GM10248 (cell line): ENCODE data around the gene CHM.

Experiments used
- CTCF ChIA-PET: fragments of 300-600 bp; sonication (Branson Sonifier 250); formaldehyde crosslinking; extraction: SDS; loops from one replicate; lab custom pipeline; 2021; ENCODE audit warnings: antibody characterized with exemption; lab: Yijun Ruan, JAX
- POLR2A ChIA-PET: fragments of 350-650 bp; sonication (Branson Sonifier 250); formaldehyde crosslinking; extraction: SDS; loops from one replicate; lab custom pipeline; 2020; ENCODE audit warnings: antibody characterized with exemption; lab: Yijun Ruan, JAX
- DNase-seq: peaks from one replicate; pipeline ENCODE4 v3.0.0; 2012; ENCODE audit errors: extremely low spot score
- CTCF ChIP-seq: IDR thresholded peaks from 2 replicates; pipeline ENCODE4 v1.5.1; 2012; ENCODE audit warnings: mild to moderate bottlenecking, low read depth; ENCODE audit errors: extremely low read depth, missing control alignments, control extremely low read depth

The CHM gene

GRCh38 chrX:86047174-86047935, at the start of gene CHM:
Gene CHM (minus strand): TSS chrX:86047558. CDS start chrX:86047532, 26 bp downstream.
- no peak for TF ChIP-seq CTCF
- POLR2A ChIA-PET: no interaction called here
- CTCF ChIA-PET: interaction anchor here (1.3 kb wide), 1 partner anchor 19 kb away, joined by 3 read pairs; no protein-coding TSS in a partner anchor
- DNase-seq: peak; percentile 65

- no peak for TF ChIP-seq CTCF
- ChIA-PET CTCF (no interaction called here), POLR2A (no interaction called here)
- no peak for DNase-seq
Observed at GRCh38 chrX:86078650-86079049, 31.3 kb upstream of the CHM start.

GRCh38 chrX:86066998-86067397, 19.6 kb upstream of the CHM start:
- POLR2A ChIA-PET: no interaction called here
- CTCF ChIA-PET: interaction anchor here (0.9 kb wide), 1 partner anchor 19 kb away, joined by 3 read pairs; no protein-coding TSS in a partner anchor
- TF ChIP-seq CTCF: no peak
- DNase-seq: no peak

GRCh38 chrX:86061407-86061806, 14.0 kb upstream of the CHM start:
- POLR2A ChIA-PET: no interaction called here
- DNase-seq: no peak
- no peak for TF ChIP-seq CTCF
- CTCF ChIA-PET: interaction anchor here (0.7 kb wide), 1 partner anchor 9 kb away, joined by 3 read pairs; no protein-coding TSS in a partner anchor

- ChIA-PET CTCF (no interaction called here), POLR2A (no interaction called here)
- DNase-seq: no peak
- TF ChIP-seq CTCF: no peak
Observed at GRCh38 chrX:86051741-86052140, 4.4 kb upstream of the CHM start.

- POLR2A ChIA-PET: no interaction called here
- CTCF ChIA-PET: interaction anchor here (1.3 kb wide), 1 partner anchor 19 kb away, joined by 3 read pairs; no protein-coding TSS in a partner anchor
- TF ChIP-seq CTCF: no peak
Observed at GRCh38 chrX:86047936-86048280, 550 bp upstream of the CHM start.

GRCh38 chrX:86044216-86044615, 3.1 kb downstream of the CHM start:
- POLR2A ChIA-PET: no interaction called here
- no peak for DNase-seq
- no peak for TF ChIP-seq CTCF
- CTCF ChIA-PET: no interaction called here

More at GRCh38 chrX:86047936-86048280, 550 bp upstream of the CHM start:
- DNase-seq: no peak
